Measurements from ENCODE around the gene GALM.
"Not testable (repeated sequence)": the region's sequence is repeated elsewhere in the genome, so short reads cannot be mapped to it uniquely, and the experiment has no call there.

The GALM gene

GRCh38 chr2:38700113-38700785, 34.3 kb downstream of the GALM start:
- DNase-seq (ENCODE audit: extremely low spot score), result no peak
- ChIA-PET CTCF (interaction anchor here (0.8 to 1.4 kb wide), 2 partner anchors 8 to 114 kb away, joined by 3 to 5 read pairs; no protein-coding TSS in a partner anchor), POLR2A (no interaction called here)
- no peak for TF ChIP-seq CTCF (IDR thresholded peaks at IDR 0.05; ENCODE audit: control extremely low read depth, extremely low read depth, low read depth, missing control alignments)

- ChIA-PET CTCF (interaction anchor here (0.8 to 1.4 kb wide), 3 partner anchors 9 to 119 kb away, joined by 3 to 5 read pairs (median 4); no protein-coding TSS in a partner anchor), POLR2A (no interaction called here)
- DNase-seq (ENCODE audit: extremely low spot score), result no peak
- TF ChIP-seq CTCF (IDR thresholded peaks at IDR 0.05; ENCODE audit: control extremely low read depth, extremely low read depth, low read depth, missing control alignments), result no peak
Measured at GRCh38 chr2:38700881-38701458, 35.1 kb downstream of the GALM start.

GRCh38 chr2:38701542-38701941, 35.6 kb downstream of the GALM start:
- ChIA-PET POLR2A (no interaction called here), CTCF (interaction anchor here (1.4 kb wide), 2 partner anchors 9 to 120 kb away, joined by 4 to 5 read pairs; no protein-coding TSS in a partner anchor)
- no peak for TF ChIP-seq CTCF (IDR thresholded peaks at IDR 0.05; ENCODE audit: control extremely low read depth, extremely low read depth, low read depth, missing control alignments)
- no peak for DNase-seq (ENCODE audit: extremely low spot score)

- no peak for DNase-seq (ENCODE audit: extremely low spot score)
- no peak for TF ChIP-seq CTCF (IDR thresholded peaks at IDR 0.05; ENCODE audit: control extremely low read depth, extremely low read depth, low read depth, missing control alignments)
- ChIA-PET POLR2A (interaction anchor here (0.6 kb wide), 1 partner anchor 48 kb away, joined by 4 read pairs; no protein-coding TSS in a partner anchor), CTCF (interaction anchor here (0.9 kb wide), 1 partner anchor 194 kb away, joined by 3 read pairs; no protein-coding TSS in a partner anchor)
Measured at GRCh38 chr2:38702413-38702812, 36.5 kb downstream of the GALM start.

GRCh38 chr2:38703336-38703735, 37.4 kb downstream of the GALM start:
- CTCF ChIA-PET, result interaction anchor here (1.1 to 1.4 kb wide), 3 partner anchors 15 to 122 kb away, joined by 3 to 4 read pairs (median 3); no protein-coding TSS in a partner anchor
- not testable (repeated sequence) for DNase-seq (ENCODE audit: extremely low spot score)
- POLR2A ChIA-PET, result interaction anchor here (1.2 kb wide), 1 partner anchor 48 kb away, joined by 3 read pairs; the partner anchor contains the start of gene SRSF7

- ChIA-PET POLR2A (interaction anchor here (0.7 kb wide), 2 partner anchors 14 to 855 kb away, joined by 3 read pairs; no protein-coding TSS in a partner anchor), CTCF (interaction anchor here (0.6 to 2.2 kb wide), 9 partner anchors 9 to 104 kb away, joined by 3 to 9 read pairs (median 4); no protein-coding TSS in a partner anchor)
- DNase-seq (ENCODE audit: extremely low spot score), result no peak
- TF ChIP-seq CTCF (IDR thresholded peaks at IDR 0.05; ENCODE audit: control extremely low read depth, extremely low read depth, low read depth, missing control alignments), result no peak
Measured at GRCh38 chr2:38704664-38705063, 38.8 kb downstream of the GALM start.
